WTC11 (cell line): ENCODE results near the gene ZNF593. TPM values are rescaled to one million over a fixed set of nuclear protein-coding genes. Genes with fewer than 3 reads are reported as not detected.

ENCODE experiments used
- ATAC-seq: fragments of 200-7000 bp; cut with Tn5 transposase; 2 replicates; pipeline ENCODE4 v1.10.0; 2021; ENCODE audit warnings: mild to moderate bottlenecking, moderate library complexity
- CTCF ChIA-PET: fragments of 300-600 bp; sonication (Branson Sonifier 250); formaldehyde crosslinking; loops from one replicate; lab custom pipeline; 2021; ENCODE audit warnings: antibody characterized with exemption; lab: Charles Lee
- POLR2A ChIA-PET: fragments of 350-600 bp; sonication (Branson Sonifier 250); formaldehyde crosslinking; loops from one replicate; lab custom pipeline; 2021; ENCODE audit warnings: antibody characterized with exemption; lab: Charles Lee
- DNase-seq: peaks from one replicate; pipeline ENCODE4 v3.0.0; 2021; ENCODE audit warnings: low spot score
- H3K27ac Mint-ChIP-seq: 2 replicates; pipeline ENCODE4 v1.8.0; 2021; ENCODE audit warnings: mixed read lengths
- H3K27me3 Mint-ChIP-seq: 2 replicates; pipeline ENCODE4 v1.8.0; 2021; ENCODE audit warnings: low read depth, mild to moderate bottlenecking, moderate library complexity, mixed read lengths
- H3K36me3 Mint-ChIP-seq: 2 replicates; pipeline ENCODE4 v1.8.0; 2021; ENCODE audit warnings: mixed read lengths
- H3K4me1 Mint-ChIP-seq: 2 replicates; pipeline ENCODE4 v1.8.0; 2022; ENCODE audit warnings: mixed read lengths
- H3K4me3 Mint-ChIP-seq: 2 replicates; pipeline ENCODE4 v1.8.0; 2021; ENCODE audit warnings: mild to moderate bottlenecking, moderate library complexity, mixed read lengths
- H3K9me3 Mint-ChIP-seq: 2 replicates; pipeline ENCODE4 v1.8.0; 2021; ENCODE audit warnings: mixed read lengths
- ATF1 ChIP-seq: sonication (generic); formaldehyde crosslinking; IDR thresholded peaks from 2 replicates; pipeline ENCODE4 v1.8.1; 2023; ENCODE audit warnings: mild to moderate bottlenecking, moderate library complexity, missing genetic modification reagents
- ELF4 ChIP-seq: sonication (generic); formaldehyde crosslinking; IDR thresholded peaks from 2 replicates; pipeline ENCODE4 v1.8.1; 2022; ENCODE audit warnings: low read depth, mild to moderate bottlenecking, moderate library complexity, missing genetic modification reagents
- GRHL2 ChIP-seq: fragments of 250-450 bp; sonication (Bioruptor Pico); IDR thresholded peaks from 2 replicates; pipeline ENCODE4 v1.8.0; 2022; ENCODE audit warnings: mild to moderate bottlenecking, moderate library complexity; ENCODE audit not compliant: insufficient replicate concordance, severe bottlenecking
- HMGA2 ChIP-seq: fragments of 250-450 bp; sonication (Bioruptor Pico); IDR thresholded peaks from 2 replicates; pipeline ENCODE4 v1.4.0; 2021; ENCODE audit warnings: mild to moderate bottlenecking, moderate library complexity
- JAZF1 ChIP-seq: fragments of 250-450 bp; sonication (Bioruptor Pico); IDR thresholded peaks from 2 replicates; pipeline ENCODE4 v1.9.0; 2021; ENCODE audit warnings: moderate library complexity, mild to moderate bottlenecking, inconsistent platforms
- MYBL2 ChIP-seq: sonication (generic); formaldehyde crosslinking; IDR thresholded peaks from 2 replicates; pipeline ENCODE4 v1.8.1; 2023; ENCODE audit warnings: mild to moderate bottlenecking, moderate library complexity, missing genetic modification reagents
- NFATC4 ChIP-seq: fragments of 250-450 bp; sonication (Bioruptor Pico); IDR thresholded peaks from 2 replicates; pipeline ENCODE4 v1.9.0; 2021; ENCODE audit warnings: mild to moderate bottlenecking
- NFE2L1 ChIP-seq: sonication (generic); formaldehyde crosslinking; IDR thresholded peaks from 2 replicates; pipeline ENCODE4 v1.8.1; 2023; ENCODE audit warnings: missing genetic modification reagents
- NR1H2 ChIP-seq: sonication (generic); formaldehyde crosslinking; IDR thresholded peaks from 2 replicates; pipeline ENCODE4 v1.9.0; 2021; ENCODE audit warnings: mild to moderate bottlenecking, moderate library complexity, missing genetic modification reagents
- RELA ChIP-seq: sonication (generic); formaldehyde crosslinking; IDR thresholded peaks from 2 replicates; pipeline ENCODE4 v1.8.1; 2022; ENCODE audit warnings: missing genetic modification reagents, mild to moderate bottlenecking, borderline replicate concordance
- SOX15 ChIP-seq: fragments of 250-450 bp; sonication (Bioruptor Pico); IDR thresholded peaks from 2 replicates; pipeline ENCODE4 v1.9.0; 2021; ENCODE audit warnings: mild to moderate bottlenecking
- SP1 ChIP-seq: sonication (generic); formaldehyde crosslinking; conservative IDR thresholded peaks from 2 replicates; pipeline ENCODE4 v1.8.1; 2022; ENCODE audit warnings: missing genetic modification reagents
- TEAD1 ChIP-seq: sonication (generic); formaldehyde crosslinking; IDR thresholded peaks from 2 replicates; pipeline ENCODE4 v1.8.0; 2022; ENCODE audit warnings: mild to moderate bottlenecking, missing genetic modification reagents
- ZNF121 ChIP-seq: sonication (generic); formaldehyde crosslinking; IDR thresholded peaks from 2 replicates; pipeline ENCODE4 v1.8.0; 2023; ENCODE audit warnings: missing genetic modification reagents
- ZNF219 ChIP-seq: sonication (generic); formaldehyde crosslinking; IDR thresholded peaks from 2 replicates; pipeline ENCODE4 v1.8.0; 2023; ENCODE audit warnings: missing genetic modification reagents, mild to moderate bottlenecking, borderline replicate concordance
- ZNF232 ChIP-seq: sonication (generic); formaldehyde crosslinking; IDR thresholded peaks from 2 replicates; pipeline ENCODE4 v1.8.0; 2022; ENCODE audit warnings: mild to moderate bottlenecking, missing genetic modification reagents
- ZNF396 ChIP-seq: fragments of 250-450 bp; sonication (Bioruptor Pico); IDR thresholded peaks from 2 replicates; pipeline ENCODE4 v1.8.0; 2021; ENCODE audit warnings: mild to moderate bottlenecking, moderate library complexity, borderline replicate concordance
- total RNA-seq: library from RNA; stranded (reverse); gene quantifications from 3 replicates; pipeline ENCODE4 v1.2.3, GENCODE V29; 2021
- TF ChIP-seq, protein P1 (sequence below): sonication (generic); formaldehyde crosslinking; conservative IDR thresholded peaks from 2 replicates; pipeline ENCODE4 v1.8.1; 2023; ENCODE audit warnings: mild to moderate bottlenecking, low read depth, missing genetic modification reagents, moderate library complexity
- TF ChIP-seq, protein P2 (sequence below): sonication (generic); formaldehyde crosslinking; IDR thresholded peaks from 2 replicates; pipeline ENCODE4 v1.8.0; 2022; ENCODE audit warnings: mild to moderate bottlenecking, missing genetic modification reagents
- TF ChIP-seq, protein P3 (sequence below): sonication (generic); formaldehyde crosslinking; IDR thresholded peaks from 2 replicates; pipeline ENCODE4 v1.8.1; 2023; ENCODE audit warnings: mild to moderate bottlenecking, missing genetic modification reagents, moderate library complexity
- TF ChIP-seq, protein P4 (sequence below): sonication (generic); formaldehyde crosslinking; IDR thresholded peaks from 2 replicates; pipeline ENCODE4 v1.8.1; 2022; ENCODE audit warnings: mild to moderate bottlenecking, missing genetic modification reagents, moderate library complexity, borderline replicate concordance

The ZNF593 gene
- total RNA-seq, 1 experiment from 2014 or later = 49.1 TPM

DNA sequence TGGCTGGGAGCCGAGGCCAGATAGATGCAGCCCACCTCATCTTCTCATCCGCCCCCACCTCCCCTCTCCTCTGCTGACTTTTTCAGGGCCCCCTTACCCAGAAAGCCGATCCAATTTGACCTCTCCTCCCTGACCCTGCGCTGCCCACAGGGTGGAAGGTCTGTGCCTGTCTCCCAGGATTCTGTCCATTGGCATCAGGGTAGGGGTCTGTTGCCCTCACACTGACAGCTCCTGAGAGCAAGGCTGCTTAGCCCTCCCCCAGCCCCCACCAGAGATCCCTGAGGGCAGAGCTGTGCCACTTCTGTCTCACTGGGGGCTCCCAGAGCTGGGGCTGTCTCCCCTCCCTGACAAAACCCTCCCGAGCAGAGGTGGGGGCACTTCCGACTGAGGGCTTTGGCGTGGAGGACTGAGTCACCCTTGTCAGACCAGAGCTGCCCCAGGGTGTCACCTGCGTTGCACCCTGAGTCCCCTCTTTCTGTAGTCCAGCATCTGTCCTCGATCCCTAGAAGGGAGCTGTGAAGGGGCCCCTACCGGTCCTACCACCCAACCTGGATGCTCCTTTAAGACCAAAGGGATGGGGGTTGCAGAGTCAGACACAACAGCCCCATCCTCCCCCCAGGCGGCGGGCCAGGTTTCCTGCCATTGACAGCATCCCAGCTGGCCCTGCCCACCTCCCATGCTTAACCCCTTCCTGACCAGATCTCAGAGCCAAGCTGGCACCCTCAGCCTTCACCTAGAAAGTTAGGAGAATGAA, 13.2 kb upstream of the ZNF593 start (continued):
- TF ChIP-seq, protein P1, sequence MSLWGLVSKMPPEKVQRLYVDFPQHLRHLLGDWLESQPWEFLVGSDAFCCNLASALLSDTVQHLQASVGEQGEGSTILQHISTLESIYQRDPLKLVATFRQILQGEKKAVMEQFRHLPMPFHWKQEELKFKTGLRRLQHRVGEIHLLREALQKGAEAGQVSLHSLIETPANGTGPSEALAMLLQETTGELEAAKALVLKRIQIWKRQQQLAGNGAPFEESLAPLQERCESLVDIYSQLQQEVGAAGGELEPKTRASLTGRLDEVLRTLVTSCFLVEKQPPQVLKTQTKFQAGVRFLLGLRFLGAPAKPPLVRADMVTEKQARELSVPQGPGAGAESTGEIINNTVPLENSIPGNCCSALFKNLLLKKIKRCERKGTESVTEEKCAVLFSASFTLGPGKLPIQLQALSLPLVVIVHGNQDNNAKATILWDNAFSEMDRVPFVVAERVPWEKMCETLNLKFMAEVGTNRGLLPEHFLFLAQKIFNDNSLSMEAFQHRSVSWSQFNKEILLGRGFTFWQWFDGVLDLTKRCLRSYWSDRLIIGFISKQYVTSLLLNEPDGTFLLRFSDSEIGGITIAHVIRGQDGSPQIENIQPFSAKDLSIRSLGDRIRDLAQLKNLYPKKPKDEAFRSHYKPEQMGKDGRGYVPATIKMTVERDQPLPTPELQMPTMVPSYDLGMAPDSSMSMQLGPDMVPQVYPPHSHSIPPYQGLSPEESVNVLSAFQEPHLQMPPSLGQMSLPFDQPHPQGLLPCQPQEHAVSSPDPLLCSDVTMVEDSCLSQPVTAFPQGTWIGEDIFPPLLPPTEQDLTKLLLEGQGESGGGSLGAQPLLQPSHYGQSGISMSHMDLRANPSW (CRISPR knock-in tag) = no peak
- no peak for TF ChIP-seq NR1H2 (CRISPR knock-in tag)

DNA sequence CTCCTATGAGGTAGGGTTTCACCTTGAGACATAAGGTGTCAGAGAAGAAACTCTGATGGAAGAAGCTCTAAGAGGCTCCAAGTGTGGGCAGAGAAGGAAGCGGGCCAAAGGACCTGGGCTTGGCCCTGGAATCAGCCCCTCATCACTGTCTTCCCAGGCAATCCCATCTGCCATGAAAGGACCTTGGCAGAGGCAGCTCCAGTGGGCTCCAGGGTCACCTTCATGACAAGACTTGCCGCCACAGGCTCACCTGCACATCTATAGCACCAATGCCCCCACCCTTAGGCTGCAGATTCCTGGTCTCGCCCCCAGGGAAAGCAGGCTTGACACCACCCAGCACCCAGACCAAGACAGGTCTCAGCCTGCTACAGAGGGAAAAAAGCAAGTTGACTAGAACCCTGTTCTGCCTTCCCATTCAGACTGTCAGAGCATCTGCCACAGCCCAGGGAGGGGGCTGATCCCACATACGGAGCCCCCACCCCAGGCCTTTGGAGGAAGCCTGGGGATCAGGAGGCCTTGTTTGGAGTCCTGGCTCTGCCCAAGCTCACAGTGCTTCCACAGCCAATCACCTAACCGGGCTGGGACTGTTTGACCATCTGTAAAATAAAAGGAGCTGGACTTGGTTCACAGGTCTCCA, 11.3 kb upstream of the ZNF593 start:
- POLR2A ChIA-PET = no interaction called here
- CTCF ChIA-PET = interaction anchor here (1.0 to 4.8 kb wide), 7 partner anchors 11 to 121 kb away, joined by 3 to 50 read pairs (median 5); partner anchors contain the start of genes CATSPER4, CEP85, SH3BGRL3 and ZNF593
- Mint-ChIP-seq H3K27ac (no peak overlapping the region), H3K4me3 (no peak overlapping the region), H3K27me3 (peaks cover 98% of the 10 kb centered on the region), H3K36me3 (no peaks in the 10 kb centered on the region), H3K9me3 (no peaks in the 10 kb centered on the region)
- DNase-seq = no peak
- TF ChIP-seq ZNF232 (no peak), ZNF121 (no peak), TEAD1 (CRISPR knock-in tag) (no peak), HMGA2 (CRISPR knock-in tag) (no peak), ZNF396 (CRISPR knock-in tag) (no peak), GRHL2 (CRISPR knock-in tag) (no peak), MYBL2 (CRISPR knock-in tag) (no peak), NFE2L1 (CRISPR knock-in tag) (no peak), RELA (no peak), ATF1 (no peak), ELF4 (CRISPR knock-in tag) (no peak), SOX15 (CRISPR knock-in tag) (no peak), NFATC4 (CRISPR knock-in tag) (no peak), SP1 (no peak), ZNF219 (CRISPR knock-in tag) (no peak), JAZF1 (no peak)
- TF ChIP-seq, protein P2, sequence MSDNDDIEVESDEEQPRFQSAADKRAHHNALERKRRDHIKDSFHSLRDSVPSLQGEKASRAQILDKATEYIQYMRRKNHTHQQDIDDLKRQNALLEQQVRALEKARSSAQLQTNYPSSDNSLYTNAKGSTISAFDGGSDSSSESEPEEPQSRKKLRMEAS (CRISPR knock-in tag) = no peak
- TF ChIP-seq, protein P3, sequence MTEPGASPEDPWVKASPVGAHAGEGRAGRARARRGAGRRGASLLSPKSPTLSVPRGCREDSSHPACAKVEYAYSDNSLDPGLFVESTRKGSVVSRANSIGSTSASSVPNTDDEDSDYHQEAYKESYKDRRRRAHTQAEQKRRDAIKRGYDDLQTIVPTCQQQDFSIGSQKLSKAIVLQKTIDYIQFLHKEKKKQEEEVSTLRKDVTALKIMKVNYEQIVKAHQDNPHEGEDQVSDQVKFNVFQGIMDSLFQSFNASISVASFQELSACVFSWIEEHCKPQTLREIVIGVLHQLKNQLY (CRISPR knock-in tag) = no peak
- TF ChIP-seq, protein P4, sequence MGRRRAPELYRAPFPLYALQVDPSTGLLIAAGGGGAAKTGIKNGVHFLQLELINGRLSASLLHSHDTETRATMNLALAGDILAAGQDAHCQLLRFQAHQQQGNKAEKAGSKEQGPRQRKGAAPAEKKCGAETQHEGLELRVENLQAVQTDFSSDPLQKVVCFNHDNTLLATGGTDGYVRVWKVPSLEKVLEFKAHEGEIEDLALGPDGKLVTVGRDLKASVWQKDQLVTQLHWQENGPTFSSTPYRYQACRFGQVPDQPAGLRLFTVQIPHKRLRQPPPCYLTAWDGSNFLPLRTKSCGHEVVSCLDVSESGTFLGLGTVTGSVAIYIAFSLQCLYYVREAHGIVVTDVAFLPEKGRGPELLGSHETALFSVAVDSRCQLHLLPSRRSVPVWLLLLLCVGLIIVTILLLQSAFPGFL (CRISPR knock-in tag) = no peak
- TF ChIP-seq, all 79 proteins: peak for 0
- peaks cover 61% of the 10 kb centered on the region for H3K4me1 Mint-ChIP-seq
- no peak for ATAC-seq
